GM12872 (cell line): Measurements from ENCODE around the gene GRB10.

Source experiments
- CTCF ChIP-seq: IDR thresholded peaks from 3 replicates; pipeline ENCODE4 v1.5.1; 2011; ENCODE audit warnings: low read depth, mild to moderate bottlenecking, low read length, moderate library complexity; ENCODE audit not compliant: insufficient read depth

GRB10 gene

GRCh38 chr7:50557099-50557498 is 225.6 kb downstream of the GRB10 start:
- TF ChIP-seq CTCF, result no peak

DNA sequence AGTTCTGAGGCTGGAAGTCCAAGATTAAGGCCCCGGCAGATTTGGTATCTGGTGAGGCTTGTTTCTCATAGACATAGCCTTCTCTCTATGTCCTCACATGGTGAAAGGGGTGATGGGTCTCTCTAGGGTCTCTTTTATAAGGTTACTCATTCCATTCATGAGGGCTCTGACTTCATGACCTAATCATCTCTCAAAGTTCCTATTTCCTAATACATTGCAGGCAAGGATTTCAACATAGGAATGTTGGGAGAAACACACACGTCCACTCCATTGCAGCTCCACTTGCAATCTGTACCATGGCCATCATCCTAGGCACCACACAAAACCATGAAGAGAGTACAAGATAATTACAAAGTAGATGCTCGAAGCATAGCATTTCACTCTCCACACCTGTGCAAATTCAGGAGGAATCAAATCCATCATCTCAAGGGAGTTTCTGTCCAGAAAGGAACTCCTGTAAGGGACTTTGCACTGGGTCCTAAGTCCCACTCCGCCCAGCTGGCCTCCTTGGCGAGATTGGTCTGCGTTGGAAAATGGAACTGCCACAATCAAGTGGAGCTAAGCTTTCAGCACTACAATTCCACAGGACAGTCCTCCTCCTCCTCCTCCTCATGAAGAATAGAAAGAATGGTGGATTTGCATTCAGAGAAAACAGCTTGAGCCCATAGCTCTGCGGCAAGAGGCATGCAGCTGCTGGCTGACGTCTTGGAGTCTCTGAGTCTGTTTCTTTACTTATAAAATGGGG is 226.3 kb downstream of the GRB10 start:
- TF ChIP-seq CTCF, result no peak

GRCh38 chr7:50555594-50556140 is 227.0 kb downstream of the GRB10 start:
- TF ChIP-seq CTCF, result no peak

GRCh38 chr7:50554431-50555322 is 228.0 kb downstream of the GRB10 start:
- no peak for TF ChIP-seq CTCF

DNA sequence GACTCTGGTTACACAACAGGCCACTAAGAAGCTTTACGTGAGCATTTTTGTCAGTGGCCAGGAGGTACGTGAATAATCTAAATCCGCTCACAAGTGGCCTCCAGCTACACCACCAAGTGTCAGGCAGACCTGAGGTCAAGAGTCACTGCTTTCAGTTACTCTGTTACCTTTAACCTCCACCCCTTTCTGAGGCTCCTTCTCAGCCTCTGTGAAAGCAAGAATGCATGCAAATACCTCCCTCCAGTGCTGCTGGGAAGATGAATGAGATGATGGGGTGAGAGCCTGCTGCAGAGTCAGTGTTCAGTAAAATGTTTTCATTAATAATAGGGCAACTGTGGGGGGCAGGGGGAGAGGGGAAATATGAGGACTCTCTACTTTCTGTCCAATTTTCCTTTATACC is 228.7 kb downstream of the GRB10 start:
- no peak for TF ChIP-seq CTCF

GRCh38 chr7:50552921-50553320 is 229.8 kb downstream of the GRB10 start:
- TF ChIP-seq CTCF, result no peak

- TF ChIP-seq CTCF, result no peak
These were observed 230.6 kb downstream of the GRB10 start for GRCh38 chr7:50552139-50552538.
